Neuron (in vitro differentiated cells): ENCODE data around the gene CCKAR.

ENCODE experiments used
- H2AFZ ChIP-seq: one replicate; pipeline ENCODE4 v1.6.1; 2013; ENCODE audit warnings: low read depth, mild to moderate bottlenecking, inconsistent platforms, low read length, moderate library complexity
- H3K27me3 ChIP-seq: one replicate; pipeline ENCODE4 v1.6.1; 2013; ENCODE audit warnings: low read length; ENCODE audit not compliant: insufficient read depth
- H3K36me3 ChIP-seq: one replicate; pipeline ENCODE4 v1.6.1; 2013; ENCODE audit warnings: low read length; ENCODE audit not compliant: insufficient read depth
- H3K4me1 ChIP-seq: one replicate; pipeline ENCODE4 v1.6.1; 2013; ENCODE audit warnings: low read length; ENCODE audit not compliant: insufficient read depth
- H3K4me3 ChIP-seq: 2 replicates; pipeline ENCODE4 v1.5.1; 2013; ENCODE audit warnings: mild to moderate bottlenecking, low read length, moderate library complexity
- H3K9me3 ChIP-seq: one replicate; pipeline ENCODE4 v1.6.1; 2013; ENCODE audit warnings: low read length

CCKAR gene

DNA sequence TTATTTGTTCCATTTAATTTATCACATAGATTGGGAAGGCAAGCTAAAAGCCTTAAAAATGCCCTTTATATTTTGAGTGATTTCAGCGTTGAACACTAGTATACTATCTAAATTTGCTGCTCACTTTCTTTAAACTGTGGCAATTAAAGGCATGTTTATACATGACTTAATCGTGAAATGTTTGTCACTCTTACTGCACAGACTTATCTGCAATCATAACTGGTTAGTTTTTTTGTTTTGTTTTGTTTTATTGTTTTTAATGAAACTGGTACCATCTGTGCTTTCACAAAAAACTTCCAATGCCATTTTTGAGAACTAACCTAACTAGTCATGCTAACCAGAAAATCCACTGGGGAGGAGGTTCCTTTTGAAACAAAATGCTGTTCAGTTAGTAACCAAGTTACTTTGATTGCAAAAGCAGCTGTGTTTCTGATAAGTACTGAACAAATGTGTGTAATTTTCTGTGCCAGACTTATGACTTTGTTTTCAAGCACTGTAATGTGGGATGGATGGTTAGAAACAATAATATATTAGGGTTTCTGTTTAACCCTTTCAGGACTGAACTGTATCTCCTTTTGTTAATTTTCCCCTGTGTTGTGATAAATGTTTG is 56.1 kb downstream of the CCKAR start:
- H3K36me3 ChIP-seq: peaks cover 69% of the 10 kb centered on the region
- no peaks in the 10 kb centered on the region for H3K4me1 ChIP-seq
- H3K4me3 ChIP-seq: no peak overlapping the region
- H2AFZ ChIP-seq: no peak overlapping the region
- H3K27me3 ChIP-seq: no peaks in the 10 kb centered on the region
- H3K9me3 ChIP-seq: no peaks in the 10 kb centered on the region

GRCh38 chr4:26433556-26433955 is 56.7 kb downstream of the CCKAR start:
- H3K36me3 ChIP-seq: peaks cover 74% of the 10 kb centered on the region
- H3K27me3 ChIP-seq: no peaks in the 10 kb centered on the region

GRCh38 chr4:26432419-26432818 is 57.9 kb downstream of the CCKAR start:
- H2AFZ ChIP-seq: no peak overlapping the region
- no peak overlapping the region for H3K4me3 ChIP-seq
- H3K4me1 ChIP-seq: no peaks in the 10 kb centered on the region
- no peaks in the 10 kb centered on the region for H3K27me3 ChIP-seq
- H3K9me3 ChIP-seq: no peaks in the 10 kb centered on the region
- peaks cover 75% of the 10 kb centered on the region for H3K36me3 ChIP-seq

More at GRCh38 chr4:26433556-26433955, 56.7 kb downstream of the CCKAR start:
- Histone ChIP-seq H3K4me1 (no peaks in the 10 kb centered on the region), H2AFZ (no peak overlapping the region), H3K4me3 (no peak overlapping the region), H3K9me3 (no peaks in the 10 kb centered on the region)

DNA sequence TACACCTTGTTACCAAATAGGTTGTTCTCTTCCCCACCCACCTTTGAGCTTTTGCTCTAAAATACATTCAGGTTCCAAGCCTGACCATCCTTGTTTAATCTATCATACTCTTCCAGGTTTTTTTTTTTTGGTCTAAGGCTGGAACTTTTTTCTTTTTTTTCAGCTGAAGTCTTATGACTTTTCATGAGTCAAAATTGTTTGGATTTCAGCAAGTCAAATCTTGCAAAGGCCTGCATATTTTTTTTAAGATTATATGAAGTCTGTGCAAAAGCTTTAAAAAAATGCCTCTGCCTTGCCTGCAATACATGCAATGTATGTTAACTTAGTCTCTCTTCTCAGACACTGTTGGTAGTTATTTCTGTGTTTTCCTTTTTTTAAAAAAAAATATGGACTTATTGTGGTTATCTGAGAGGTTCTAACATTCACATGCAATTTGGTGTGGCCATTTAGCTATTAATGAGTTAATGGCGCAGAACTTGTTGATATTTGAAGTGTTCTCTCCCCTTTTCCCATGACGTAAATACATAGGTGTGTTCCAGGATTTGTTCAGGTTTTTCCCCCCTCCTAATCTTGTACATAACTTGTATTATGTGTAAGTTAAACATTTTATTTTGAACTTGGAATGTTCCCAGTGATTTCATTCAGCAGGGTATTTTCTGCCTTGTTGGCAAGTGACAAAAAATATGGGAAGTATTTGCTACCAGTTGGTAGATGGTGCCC is 58.7 kb downstream of the CCKAR start:
- Histone ChIP-seq H3K9me3 (no peaks in the 10 kb centered on the region), H3K36me3 (peaks cover 73% of the 10 kb centered on the region), H2AFZ (no peak overlapping the region), H3K4me1 (no peaks in the 10 kb centered on the region), H3K27me3 (no peaks in the 10 kb centered on the region), H3K4me3 (no peak overlapping the region)
